Fibroblast of skin of left quadriceps (primary cell): ENCODE measurements around the gene EYS.

ENCODE experiments used
- DNase-seq, 2 experiments: peaks; one replicate each; pipeline ENCODE4 v3.0.0-alpha.2; 2013; ENCODE audit warnings: low read depth in 2 of 2

EYS gene

DNA sequence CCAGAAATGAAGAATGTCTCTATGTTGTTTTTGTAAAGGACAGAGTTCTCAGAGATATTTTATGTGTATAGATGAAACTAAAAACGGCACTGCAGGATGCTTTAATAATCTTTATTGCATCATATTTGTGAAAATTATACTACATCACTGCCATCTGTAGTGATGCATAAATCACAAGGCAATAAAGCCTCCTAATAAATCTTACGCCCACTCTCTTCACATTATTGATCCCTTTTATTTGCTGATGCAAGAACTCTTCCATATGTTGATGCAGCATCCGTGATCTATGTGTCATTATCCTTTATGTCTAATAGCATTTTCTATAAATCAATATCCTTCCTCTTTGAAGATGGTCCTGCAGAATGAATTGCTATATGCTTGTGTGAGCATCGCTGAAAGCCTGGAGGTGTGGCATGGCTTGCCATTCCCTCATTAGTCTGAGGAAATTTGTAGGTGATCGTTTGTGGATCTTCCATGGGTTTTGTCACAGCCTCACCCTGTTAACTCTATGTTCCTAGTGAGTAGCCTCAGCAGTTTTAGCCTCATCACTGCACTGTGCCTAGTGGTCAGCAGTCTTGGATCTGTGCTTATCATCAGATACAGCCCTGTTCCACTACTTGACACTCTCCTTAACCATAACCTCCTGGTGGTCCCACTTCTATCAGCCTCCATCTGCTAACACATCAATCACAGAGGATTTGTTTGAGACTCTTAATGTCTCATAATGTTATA, 983.5 kb downstream of the EYS start:
- DNase-seq, result no peak

GRCh38 chr6:64721865-64722264, 985.2 kb downstream of the EYS start:
- no peak for DNase-seq

GRCh38 chr6:64717281-64717680, 989.7 kb downstream of the EYS start:
- DNase-seq, result no peak

- DNase-seq, result no peak
These were observed 991.4 kb downstream of the EYS start for GRCh38 chr6:64715624-64716023.

GRCh38 chr6:64714073-64714472, 993.0 kb downstream of the EYS start:
- DNase-seq, result no peak

DNA sequence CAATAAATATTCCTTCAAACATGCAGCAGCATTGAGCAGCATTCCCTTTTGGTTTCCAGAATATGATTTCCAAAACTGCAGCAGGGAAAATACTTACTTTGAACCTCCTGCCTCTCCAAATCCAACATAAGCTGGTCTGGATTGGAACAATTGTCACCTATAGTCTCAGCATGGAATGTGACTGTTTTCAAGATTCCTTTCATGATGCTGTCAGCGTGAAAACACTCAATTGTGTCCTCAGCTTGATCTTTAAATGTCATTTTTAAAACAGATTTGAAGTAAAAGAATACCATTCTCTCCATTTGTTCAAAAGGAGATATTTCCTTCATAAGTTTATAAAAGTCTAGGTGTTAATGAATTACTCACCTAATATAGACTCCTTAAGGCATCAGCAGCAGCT, 993.9 kb downstream of the EYS start:
- no peak for DNase-seq

GRCh38 chr6:64712606-64713005, 994.4 kb downstream of the EYS start:
- no peak for DNase-seq

- no peak for DNase-seq
These were observed 1003.1 kb downstream of the EYS start for GRCh38 chr6:64703922-64704321.

DNA sequence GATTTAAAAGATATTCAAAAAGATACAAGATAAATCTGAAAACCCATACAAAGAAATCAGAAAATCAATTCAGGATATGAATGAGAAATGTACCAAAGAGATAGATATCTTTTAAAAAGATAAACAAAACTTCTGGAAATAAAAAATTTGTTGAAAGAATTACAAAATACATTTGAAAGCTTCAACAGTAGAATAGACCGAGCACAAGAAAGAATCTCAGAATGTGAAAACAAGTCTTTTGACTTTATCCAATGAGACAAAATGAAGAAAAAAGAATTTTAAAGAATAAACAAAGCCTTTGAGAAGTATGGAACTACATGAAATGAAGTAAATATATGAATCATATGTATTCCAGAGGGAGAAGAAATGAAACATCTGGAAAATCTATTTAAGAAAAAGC, 1011.0 kb downstream of the EYS start:
- DNase-seq, result no peak

GRCh38 chr6:64694356-64694755, 1012.7 kb downstream of the EYS start:
- DNase-seq, result no peak

DNA sequence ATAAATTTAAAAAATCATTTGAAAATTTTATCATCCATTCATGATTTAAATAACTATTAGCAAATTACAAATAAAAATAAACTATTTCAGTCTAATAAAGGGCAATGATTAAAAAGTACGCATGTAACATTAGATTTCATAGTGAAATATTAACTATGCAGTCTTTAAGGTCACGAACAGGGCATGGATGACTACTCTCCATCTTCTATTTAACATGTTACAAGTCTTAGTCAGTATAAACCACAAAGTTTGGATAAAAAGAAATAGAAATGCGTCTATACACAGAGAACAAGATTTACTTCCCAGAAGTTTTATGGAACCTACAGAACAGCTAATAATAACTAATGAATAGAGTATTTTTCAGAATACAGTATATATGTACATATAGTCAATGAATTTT, 1016.0 kb downstream of the EYS start:
- no peak for DNase-seq

- no peak for DNase-seq
These were observed 1021.6 kb downstream of the EYS start for GRCh38 chr6:64685401-64685800.

GRCh38 chr6:64683682-64684081, 1023.3 kb downstream of the EYS start:
- no peak for DNase-seq

- DNase-seq, result no peak
These were observed 1025.4 kb downstream of the EYS start for GRCh38 chr6:64681416-64682160.

GRCh38 chr6:64680446-64680845, 1026.6 kb downstream of the EYS start:
- DNase-seq, result no peak

DNA sequence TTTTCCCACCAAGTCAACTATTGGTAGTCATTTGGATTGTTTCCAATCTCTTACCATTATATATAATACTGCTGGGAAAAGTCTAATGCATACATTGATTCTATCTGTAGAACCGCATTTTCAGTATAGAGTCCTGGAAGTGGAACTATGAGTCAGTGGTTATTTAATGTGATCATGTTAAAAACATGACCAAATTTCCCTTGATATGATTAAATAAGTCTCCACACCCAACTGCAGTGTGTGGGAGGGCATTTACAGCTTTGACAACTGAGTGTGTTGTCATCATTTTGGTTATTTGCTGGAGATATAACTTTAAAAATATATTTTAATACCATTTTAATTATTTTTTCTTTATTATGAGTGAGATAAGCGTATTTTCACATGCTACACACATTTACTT, 1027.6 kb downstream of the EYS start:
- no peak for DNase-seq

- DNase-seq, result peak in 1 of 2 experiments; percentile 5
These were observed 1034.4 kb downstream of the EYS start for GRCh38 chr6:64672651-64673050.

DNA sequence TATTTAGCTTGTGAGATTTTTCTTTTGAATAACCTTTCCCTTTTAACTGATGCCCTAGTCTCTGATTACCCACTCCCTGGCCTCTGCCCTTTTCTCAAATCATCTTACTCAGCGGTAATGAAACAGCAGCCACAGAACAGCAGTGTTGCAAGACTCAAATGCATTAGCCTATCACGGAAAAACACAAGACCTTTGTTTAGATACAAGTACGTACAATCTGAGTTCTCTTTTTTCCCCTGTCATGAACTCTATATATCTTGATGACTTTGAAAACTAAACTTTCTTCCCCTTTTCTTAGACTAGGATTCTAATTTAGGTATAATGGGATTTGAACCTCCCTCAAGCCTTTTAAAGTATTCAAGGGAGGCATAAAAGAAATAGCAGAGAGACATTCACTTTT, 1034.9 kb downstream of the EYS start:
- no peak for DNase-seq

- no peak for DNase-seq
These were observed 1041.9 kb downstream of the EYS start for GRCh38 chr6:64665137-64665536.

DNA sequence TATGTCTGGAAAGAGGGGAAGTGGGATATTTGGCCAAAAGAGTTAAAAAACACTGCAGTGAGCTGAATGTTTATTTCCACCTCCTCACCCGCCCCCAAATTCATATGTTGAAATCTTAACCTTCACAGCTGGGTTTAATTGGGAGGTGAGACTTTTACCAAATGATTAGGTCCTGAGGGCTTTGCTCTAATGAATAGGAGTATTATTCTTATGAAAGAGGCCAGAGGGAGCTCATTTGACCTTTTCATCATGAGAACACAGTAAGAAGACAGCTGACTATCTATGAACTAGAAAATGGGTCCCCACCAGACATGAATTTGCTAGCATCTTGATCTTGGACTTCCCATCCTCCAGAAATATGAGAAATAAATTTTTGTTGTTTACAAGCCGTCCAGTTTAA, 1042.5 kb downstream of the EYS start:
- no peak for DNase-seq

DNA sequence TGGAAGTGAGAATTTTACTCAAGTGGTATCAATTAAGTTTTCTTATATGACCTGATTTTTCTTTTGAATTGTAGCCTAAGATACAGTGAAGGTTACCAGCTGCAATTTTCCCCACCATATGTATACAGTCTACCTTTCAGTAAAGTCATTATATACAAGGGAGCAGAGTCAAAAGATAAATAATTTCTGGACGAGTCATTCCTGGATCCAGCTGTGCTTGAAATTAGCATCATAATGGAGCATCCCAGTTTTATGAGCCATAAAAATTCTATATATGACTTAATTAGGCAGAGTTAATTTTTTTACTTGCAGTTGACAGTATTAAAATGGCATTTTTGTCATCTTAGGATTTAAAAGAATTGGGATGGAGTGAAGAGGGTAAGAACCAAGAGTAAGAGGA, 1063.0 kb downstream of the EYS start:
- no peak for DNase-seq

DNA sequence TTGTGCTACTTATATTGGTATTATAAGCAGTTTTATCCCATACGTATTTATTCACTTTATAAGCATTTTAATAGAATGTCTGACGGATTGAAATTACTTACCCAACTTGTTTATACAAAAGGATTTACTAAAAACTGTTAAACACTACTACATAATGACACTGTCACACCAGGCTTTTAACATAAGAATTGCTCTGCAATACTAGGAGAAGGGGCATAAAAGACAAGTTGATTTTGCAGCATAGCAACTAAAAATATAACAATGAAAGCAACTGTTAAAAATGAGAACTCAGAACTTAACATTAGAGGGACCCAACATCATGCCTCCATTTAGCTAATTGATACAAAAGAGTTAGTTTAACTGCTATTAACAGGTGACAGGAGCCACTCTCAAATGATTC, 1076.1 kb downstream of the EYS start:
- no peak for DNase-seq

- no peak for DNase-seq
These were observed 1084.1 kb downstream of the EYS start for GRCh38 chr6:64622944-64623343.

DNA sequence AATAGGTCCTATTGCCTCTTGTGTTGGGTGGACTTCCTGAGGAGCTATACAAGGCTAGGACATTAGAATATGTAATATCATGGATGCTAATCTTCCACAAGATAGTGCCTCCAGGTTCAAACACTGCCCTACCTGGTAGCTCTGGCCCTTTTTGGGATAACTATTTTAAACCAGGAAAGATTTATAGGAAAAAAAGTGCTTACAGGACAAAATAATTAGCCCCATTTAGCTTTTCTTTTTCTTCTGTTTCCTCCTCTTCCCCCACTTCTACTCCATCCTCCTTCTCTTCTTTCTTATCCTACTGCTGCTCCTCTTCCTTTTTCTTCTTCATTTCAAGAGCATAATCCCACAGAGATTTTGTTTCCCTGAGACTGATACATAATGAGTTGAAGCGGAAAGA, 1104.0 kb downstream of the EYS start:
- DNase-seq, result no peak
